Left lobe of liver (tissue), 2 donors: ENCODE data around the gene LAMTOR5. TPM values are rescaled to one million over a fixed set of nuclear protein-coding genes. Genes with fewer than 3 reads are reported as not detected.
"Not testable (repeated sequence)": the region's sequence is repeated elsewhere in the genome, so short reads cannot be mapped to it uniquely, and the experiment has no call there.

Experiments used
- ATAC-seq: fragments of 200-7000 bp; cut with Tn5 transposase; one replicate; pipeline ENCODE4 v1.9.1; 2020; ENCODE audit warnings: mild to moderate bottlenecking, moderate library complexity
- DNase-seq: peaks from one replicate; pipeline ENCODE4 v3.0.0-alpha.2; 2020; ENCODE audit warnings: low spot score
- total RNA-seq: library from RNA; stranded (reverse); gene quantifications from one replicate; pipeline ENCODE4 v1.2.1, GENCODE V29; 2021
- donor health status: DM: no; HTN: no; CAD: no; lungs with moderate emphysema.
- donor health status: DM: no; HTN: yes; CAD: no.

LAMTOR5 gene
- 49.8 TPM for total RNA-seq

- peak; percentile 96 for DNase-seq
- ATAC-seq, result peak; percentile 95
These were observed at the start of gene LAMTOR5 for GRCh38 chr1:110407260-110408210. Gene LAMTOR5, minus strand, starts transcription at chr1:110407694. Its CDS starts 74 bp downstream, at chr1:110407620.

GRCh38 chr1:110457206-110457605, 49.7 kb upstream of the LAMTOR5 start:
- DNase-seq, result no peak

GRCh38 chr1:110455151-110455550, 47.7 kb upstream of the LAMTOR5 start:
- DNase-seq (no peak), ATAC-seq (no peak)

More at GRCh38 chr1:110457206-110457605, 49.7 kb upstream of the LAMTOR5 start:
- ATAC-seq, result no peak

DNA sequence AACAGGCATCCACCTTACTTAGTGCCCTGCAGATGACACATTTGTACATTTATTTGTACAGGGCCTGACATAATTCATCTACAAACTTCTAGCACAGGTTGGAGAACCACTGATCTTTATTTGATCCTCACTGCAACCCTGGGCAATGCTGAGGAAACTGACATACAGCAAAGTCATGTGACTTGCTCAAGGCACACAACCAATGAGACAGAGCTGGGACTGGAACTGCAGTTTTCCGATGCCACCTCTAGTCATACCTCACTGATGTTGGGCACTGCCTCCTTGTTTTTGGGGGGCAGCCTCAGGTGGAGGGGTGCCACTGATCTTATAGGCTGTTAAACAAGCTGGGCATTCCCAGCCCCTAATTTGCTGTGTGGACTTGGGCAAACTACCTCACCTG, 46.8 kb upstream of the LAMTOR5 start:
- ATAC-seq (no peak), DNase-seq (no peak)

DNA sequence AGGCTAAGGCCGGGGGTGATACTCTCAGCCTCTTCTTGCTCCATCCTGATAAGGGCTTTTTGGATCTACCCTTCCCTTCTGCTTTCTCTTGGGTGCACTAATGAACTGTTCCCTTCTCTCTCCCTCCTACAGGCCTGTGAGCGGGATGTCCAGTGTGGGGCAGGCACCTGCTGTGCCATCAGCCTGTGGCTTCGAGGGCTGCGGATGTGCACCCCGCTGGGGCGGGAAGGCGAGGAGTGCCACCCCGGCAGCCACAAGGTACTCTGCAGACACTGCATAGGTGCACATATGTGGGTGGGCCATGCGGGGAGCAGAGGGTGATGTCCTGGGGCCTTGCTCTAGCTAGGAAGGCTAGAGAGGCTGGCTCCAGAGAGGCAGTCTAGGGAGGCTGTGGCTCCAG, 46.3 kb upstream of the LAMTOR5 start:
- ATAC-seq, result no peak
- DNase-seq, result no peak

GRCh38 chr1:110452330-110452729, 44.8 kb upstream of the LAMTOR5 start:
- ATAC-seq, result peak; percentile 82
- DNase-seq, result peak; percentile 52

DNA sequence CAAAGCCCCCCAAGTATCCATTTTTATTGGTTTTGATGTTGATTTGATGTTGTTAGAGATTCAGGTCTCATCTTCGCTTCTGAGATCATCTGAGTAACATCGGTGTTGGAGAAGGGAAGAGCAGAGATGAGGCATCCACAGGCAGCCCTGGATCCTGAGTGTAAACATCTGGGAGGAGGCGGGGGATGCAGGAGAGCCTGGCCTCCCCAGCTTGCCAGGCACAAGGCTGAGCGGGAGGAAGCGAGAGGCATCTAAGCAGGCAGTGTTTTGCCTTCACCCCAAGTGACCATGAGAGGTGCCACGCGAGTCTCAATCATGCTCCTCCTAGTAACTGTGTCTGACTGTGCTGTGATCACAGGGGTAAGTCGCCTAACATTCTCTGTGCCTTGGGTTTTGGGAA, 43.4 kb upstream of the LAMTOR5 start, which contains the start of gene PROK1:
TSS of gene PROK1 (plus strand) at position 221 of the 400 bp plus-strand sequence. CDS start at position 289, 68 bp downstream.
- ATAC-seq (no peak), DNase-seq (no peak)

DNA sequence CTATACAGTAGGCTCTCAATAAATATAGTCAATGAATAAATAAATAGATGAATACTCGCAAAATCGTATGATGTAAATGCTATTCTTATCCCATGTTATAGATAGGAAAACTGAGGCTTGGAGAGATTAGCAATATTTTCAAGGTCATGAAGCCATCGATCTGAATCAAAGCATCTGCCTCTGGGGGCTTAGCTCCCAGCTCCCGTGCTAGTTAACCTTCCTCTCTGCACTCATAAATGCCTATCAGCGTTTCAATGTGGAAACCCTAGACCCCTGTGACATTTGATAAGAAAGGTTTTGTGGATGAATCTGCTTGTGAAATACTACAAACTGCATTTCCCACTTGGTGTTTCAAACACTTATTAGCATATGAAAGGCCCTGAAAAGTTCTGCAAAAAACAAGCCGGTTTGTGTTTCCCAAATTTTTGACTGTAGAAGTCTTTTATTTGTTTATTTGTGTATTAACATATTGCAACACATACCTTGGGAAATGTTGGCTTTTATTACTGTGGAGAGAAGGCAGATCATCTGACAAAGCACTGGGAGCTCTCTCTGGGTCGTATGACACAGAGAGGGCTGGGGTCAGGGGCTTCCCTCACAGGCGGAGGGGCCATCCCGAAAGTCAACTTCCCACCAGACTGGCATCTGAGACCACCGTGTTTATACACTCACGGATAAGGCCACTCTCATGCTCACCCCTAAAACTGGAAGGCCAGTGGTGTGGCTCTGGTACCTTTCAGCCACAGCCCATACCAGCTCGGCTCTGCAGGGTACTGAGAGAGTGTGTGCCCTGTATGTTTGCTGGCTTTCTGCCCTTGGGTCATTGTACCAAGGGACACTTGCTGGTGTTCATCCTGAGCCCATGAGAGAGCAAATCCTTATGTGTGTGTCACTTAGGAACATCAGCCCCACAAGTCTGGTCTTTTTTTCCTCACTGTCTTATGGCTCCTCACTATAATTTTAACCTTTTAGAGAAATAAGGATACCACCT, 42.5 kb upstream of the LAMTOR5 start:
- DNase-seq, result peak; percentile 76
- ATAC-seq, result peak; percentile 93

- no peak for DNase-seq
- no peak for ATAC-seq
These were observed 37.1 kb upstream of the LAMTOR5 start for GRCh38 chr1:110444561-110444960.

GRCh38 chr1:110443451-110443850, 36.0 kb upstream of the LAMTOR5 start:
- no peak for ATAC-seq
- no peak for DNase-seq

DNA sequence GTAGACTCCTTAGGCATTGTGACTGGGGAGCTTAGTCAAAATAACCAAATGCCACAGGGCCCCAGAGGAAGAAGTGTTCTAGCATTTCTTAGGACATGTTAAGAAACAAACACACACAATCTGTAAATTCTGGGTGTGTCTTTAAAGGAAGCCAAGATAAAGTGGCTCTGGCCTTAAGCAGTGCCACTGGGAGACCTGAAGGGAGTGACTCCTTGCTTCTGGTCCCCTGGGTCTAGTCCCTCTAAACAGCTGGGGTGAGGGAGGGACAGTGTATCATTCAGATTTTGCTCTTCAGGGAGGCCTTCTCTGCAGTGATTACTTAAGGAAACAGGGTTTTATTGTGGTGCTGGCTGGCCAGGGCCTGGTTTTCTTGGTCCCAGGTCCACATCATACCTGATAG, 34.4 kb upstream of the LAMTOR5 start:
- DNase-seq, result no peak
- no peak for ATAC-seq

GRCh38 chr1:110440877-110441276, 33.4 kb upstream of the LAMTOR5 start:
- ATAC-seq (no peak), DNase-seq (no peak)

DNA sequence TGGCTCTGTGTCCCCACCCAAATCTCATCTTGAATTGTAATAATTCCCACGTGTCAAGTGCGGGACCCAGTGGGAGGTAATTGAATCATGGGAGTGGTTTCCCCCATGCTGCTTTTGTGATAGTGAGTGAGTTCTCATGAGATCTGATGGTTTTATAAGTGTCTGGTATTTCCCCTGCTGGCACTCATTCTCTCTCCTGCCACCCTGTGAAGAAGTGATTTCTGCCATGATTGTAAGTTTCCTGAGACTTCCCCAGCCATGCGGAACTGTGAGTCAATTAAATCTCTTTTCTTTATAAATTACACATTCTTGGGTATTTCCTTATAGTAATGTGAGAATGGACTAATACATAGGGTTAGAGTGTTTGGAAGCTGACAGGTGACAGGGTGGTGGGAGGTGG, 32.4 kb upstream of the LAMTOR5 start:
- ATAC-seq, DNase-seq: not testable (repeated sequence)

DNA sequence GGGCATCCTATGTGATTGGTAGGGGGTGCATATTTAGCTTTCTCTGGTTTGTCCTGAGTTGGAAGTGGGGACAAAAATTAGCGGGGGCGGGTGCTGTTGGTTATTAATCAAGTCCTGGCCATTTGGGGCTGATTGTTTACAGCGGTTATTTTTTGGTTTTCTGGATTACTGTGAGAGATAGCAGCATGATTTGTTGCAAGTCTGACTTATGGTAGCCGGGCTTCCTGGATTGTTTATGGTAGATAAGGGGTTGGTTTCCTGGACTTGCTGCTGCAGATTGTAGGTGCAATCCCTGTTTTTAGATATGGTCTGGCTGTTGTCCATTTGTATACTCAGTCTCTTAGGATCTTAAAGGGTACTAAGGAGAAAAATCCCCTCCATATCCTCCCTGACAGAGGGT, 31.4 kb upstream of the LAMTOR5 start:
- ATAC-seq (no peak), DNase-seq (no peak)

GRCh38 chr1:110437645-110438299, 30.3 kb upstream of the LAMTOR5 start:
- DNase-seq, ATAC-seq: not testable (repeated sequence)

GRCh38 chr1:110436635-110437034, 29.1 kb upstream of the LAMTOR5 start:
- ATAC-seq (no peak), DNase-seq (no peak)

GRCh38 chr1:110434946-110435345, 27.5 kb upstream of the LAMTOR5 start:
- no peak for DNase-seq
- ATAC-seq, result no peak

DNA sequence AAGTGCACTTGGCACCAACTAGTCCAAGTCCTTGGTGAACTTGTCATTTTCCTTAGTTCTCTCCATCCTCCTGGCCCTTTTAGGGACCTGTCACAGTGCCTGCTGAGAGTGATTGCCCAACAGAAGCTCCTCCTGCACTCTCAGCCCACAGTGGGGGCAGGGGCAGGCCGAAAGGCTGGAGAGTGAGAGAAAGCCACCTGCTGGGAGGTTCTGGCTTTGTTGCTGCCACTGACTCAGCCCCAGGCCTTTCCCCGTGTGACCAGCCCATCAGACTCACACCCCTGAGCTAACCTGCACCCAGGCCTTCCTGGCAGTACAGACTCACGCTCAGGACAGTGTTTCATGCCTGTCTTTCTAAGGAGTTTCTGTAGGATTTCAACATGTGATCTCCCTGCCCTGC, 26.3 kb upstream of the LAMTOR5 start:
- ATAC-seq, result peak; percentile 99
- peak; percentile 82 for DNase-seq

- no peak for ATAC-seq
- DNase-seq, result no peak
These were observed 25.7 kb upstream of the LAMTOR5 start for GRCh38 chr1:110433213-110433612.

DNA sequence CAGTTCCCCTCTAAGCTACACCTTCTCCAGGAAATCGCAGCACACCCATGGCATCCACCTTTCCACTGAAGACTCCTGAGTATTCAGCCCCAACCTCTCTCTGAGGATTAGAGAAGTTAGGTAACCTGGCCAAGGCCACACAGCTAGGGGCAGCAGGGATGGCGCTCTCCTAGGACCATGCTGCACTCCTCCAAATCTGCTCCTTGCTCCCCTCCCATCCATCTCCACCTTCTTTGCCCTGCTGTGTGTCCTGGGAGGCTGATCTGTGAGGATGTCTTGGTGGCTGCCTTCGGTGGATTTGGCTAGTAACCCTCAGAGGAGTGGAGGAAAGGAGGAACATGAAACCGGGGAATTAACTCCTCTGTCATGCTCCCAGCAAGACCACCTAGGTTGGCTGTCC, 23.4 kb upstream of the LAMTOR5 start:
- no peak for DNase-seq
- ATAC-seq, result no peak

DNA sequence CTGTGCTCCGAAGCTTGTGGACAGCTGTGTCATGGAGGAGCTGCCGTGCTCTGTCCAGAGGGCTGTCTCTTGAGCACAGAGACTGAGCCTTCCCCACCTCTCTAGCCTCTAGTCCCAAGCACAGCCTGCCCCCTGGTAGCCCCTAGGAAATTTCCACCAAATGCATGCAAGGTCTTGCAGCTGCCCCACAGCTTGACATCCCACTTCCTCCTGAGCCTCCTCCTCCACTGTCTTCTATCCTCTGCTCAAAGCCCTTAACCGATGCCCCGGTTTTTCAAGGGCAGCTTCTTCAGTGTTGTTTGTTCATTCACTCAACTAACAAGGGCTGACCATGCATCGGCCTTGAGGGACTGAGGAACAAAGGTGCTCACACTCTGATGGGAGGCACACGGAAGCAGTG, 22.9 kb upstream of the LAMTOR5 start:
- ATAC-seq, result no peak
- DNase-seq, result no peak
